Measurements from ENCODE around the gene BRAT1.

The BRAT1 gene

DNA sequence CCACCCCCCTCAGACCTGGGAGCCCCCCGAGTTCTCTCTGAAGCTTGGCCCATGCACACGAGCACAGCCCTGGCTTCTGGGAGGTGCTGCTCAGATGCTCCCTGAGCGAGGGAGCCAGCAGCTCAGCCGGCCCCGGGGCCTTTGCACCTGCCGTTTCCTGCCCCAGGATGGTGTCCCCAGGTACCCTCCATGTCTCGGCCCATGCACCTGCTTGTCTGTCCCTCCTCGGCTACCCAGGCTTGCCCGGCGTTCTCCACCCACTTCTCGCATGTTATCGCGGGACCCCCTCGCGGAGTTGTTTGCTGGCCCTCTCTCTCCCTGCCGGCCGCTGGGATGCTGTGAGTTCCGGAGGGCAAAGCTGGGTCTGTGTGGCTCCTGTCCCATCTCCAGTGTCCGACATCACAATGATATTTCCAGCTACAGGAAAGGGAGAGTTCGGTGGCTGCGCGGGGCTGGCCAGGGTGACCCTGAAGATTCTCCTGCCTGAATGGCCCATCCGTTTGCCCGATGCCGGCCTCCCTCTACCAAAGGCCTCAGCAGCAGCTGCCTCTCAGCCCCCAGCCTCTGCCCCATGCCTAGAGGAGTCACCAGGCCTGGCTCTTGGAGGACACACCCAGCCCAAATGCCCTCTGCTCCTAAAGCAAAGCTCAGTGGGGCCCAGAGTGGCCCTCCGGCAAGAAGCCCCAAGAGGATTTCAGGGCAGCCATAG lies 48.0 kb downstream of the BRAT1 start:
- H3K4me1 ChIP-seq (ENCODE audit: low read depth, poor library complexity, severe bottlenecking) = peaks cover 29% of the 10 kb centered on the region
- H3K79me2 ChIP-seq (ENCODE audit: insufficient read depth, low read depth) = no peaks in the 10 kb centered on the region
- peaks cover 31% of the 10 kb centered on the region; the same call in 1 of the 2 replicates for H3K27me3 ChIP-seq (ENCODE audit: insufficient read depth, low read depth)
- no peak overlapping the region for H3K27ac ChIP-seq
- H4K20me1 ChIP-seq (ENCODE audit: insufficient read depth) = no peaks in the 10 kb centered on the region
- H3K36me3 ChIP-seq (ENCODE audit: insufficient read depth) = no peaks in the 10 kb centered on the region
- no peak overlapping the region for H3K4me3 ChIP-seq (IDR thresholded peaks at IDR 0.05; ENCODE audit: insufficient read depth, low read depth, low read length)
- H2AFZ ChIP-seq (ENCODE audit: low read depth) = no peak overlapping the region
- no peak overlapping the region for H3K9ac ChIP-seq
- TF ChIP-seq, protein P1, sequence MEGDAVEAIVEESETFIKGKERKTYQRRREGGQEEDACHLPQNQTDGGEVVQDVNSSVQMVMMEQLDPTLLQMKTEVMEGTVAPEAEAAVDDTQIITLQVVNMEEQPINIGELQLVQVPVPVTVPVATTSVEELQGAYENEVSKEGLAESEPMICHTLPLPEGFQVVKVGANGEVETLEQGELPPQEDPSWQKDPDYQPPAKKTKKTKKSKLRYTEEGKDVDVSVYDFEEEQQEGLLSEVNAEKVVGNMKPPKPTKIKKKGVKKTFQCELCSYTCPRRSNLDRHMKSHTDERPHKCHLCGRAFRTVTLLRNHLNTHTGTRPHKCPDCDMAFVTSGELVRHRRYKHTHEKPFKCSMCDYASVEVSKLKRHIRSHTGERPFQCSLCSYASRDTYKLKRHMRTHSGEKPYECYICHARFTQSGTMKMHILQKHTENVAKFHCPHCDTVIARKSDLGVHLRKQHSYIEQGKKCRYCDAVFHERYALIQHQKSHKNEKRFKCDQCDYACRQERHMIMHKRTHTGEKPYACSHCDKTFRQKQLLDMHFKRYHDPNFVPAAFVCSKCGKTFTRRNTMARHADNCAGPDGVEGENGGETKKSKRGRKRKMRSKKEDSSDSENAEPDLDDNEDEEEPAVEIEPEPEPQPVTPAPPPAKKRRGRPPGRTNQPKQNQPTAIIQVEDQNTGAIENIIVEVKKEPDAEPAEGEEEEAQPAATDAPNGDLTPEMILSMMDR (conservative IDR thresholded peaks at IDR 0.05; ENCODE audit: low read depth, low read length) = no peak
- H3K4me2 ChIP-seq = peak overlapping the region; percentile 94; the same call in 1 of the 2 replicates

DNA sequence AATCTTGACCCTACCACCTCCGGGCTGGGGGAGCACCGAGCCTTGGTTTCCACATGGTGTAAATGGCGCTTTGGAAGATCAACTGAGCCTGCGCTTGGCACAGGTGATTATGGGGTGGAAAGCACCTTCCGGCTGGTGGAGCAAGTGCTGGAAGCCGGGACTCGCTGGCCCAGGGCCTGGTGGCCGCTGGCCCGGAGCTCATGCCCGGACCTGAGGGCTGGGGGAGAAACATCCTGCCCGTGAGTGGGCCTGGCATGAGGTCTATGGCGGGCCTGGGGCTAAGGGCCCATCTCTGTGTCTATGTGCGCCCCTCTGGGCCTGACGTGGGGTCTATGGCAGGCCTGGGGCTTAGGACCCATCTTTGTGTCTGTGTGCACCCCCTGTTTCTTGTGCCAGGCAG lies 49.9 kb downstream of the BRAT1 start:
- no peak overlapping the region for H3K4me3 ChIP-seq (IDR thresholded peaks at IDR 0.05; ENCODE audit: insufficient read depth, low read depth, low read length)
- H3K79me2 ChIP-seq (ENCODE audit: insufficient read depth, low read depth) = no peaks in the 10 kb centered on the region
- no peaks in the 10 kb centered on the region for H3K36me3 ChIP-seq (ENCODE audit: insufficient read depth)
- H3K4me2 ChIP-seq = no peak overlapping the region
- H3K27ac ChIP-seq = no peak overlapping the region
- no peak overlapping the region for H2AFZ ChIP-seq (ENCODE audit: low read depth)
- H3K4me1 ChIP-seq (ENCODE audit: low read depth, poor library complexity, severe bottlenecking) = peaks cover 29% of the 10 kb centered on the region
- TF ChIP-seq, protein P1 (conservative IDR thresholded peaks at IDR 0.05; ENCODE audit: low read depth, low read length) = no peak
- no peak overlapping the region for H3K9ac ChIP-seq
- H3K27me3 ChIP-seq (ENCODE audit: insufficient read depth, low read depth) = peaks cover 32% of the 10 kb centered on the region; the same call in 1 of the 2 replicates
- no peaks in the 10 kb centered on the region for H4K20me1 ChIP-seq (ENCODE audit: insufficient read depth)

DNA sequence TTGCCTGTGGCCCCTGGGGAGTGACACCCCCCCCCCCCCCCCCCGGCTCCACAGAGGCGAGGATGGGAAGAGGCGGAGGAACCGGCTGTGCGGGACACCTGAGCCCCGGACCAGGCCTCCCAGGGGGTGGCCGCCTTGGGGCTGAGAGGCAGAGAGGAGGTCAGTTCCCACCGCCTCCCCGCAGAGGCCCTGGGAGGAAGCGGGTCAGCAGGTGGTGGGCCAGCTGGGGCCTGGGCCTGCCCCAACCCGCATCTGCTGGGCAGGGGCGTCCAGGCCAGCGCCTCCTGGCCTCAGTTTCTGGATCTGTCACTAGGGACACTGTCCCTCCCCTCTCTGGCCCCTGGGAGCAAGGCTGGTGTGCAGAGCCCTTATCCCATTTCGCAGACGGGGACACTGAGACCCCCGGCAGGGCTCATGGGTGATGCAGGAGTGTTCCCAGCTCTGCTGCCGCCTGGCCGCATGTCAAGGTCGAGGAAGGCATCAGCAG lies 50.4 kb downstream of the BRAT1 start:
- H2AFZ ChIP-seq (ENCODE audit: low read depth) = no peak overlapping the region
- TF ChIP-seq, protein P1 (conservative IDR thresholded peaks at IDR 0.05; ENCODE audit: low read depth, low read length) = no peak
- H3K4me1 ChIP-seq (ENCODE audit: low read depth, poor library complexity, severe bottlenecking) = peaks cover 24% of the 10 kb centered on the region
- no peaks in the 10 kb centered on the region for H3K79me2 ChIP-seq (ENCODE audit: insufficient read depth, low read depth)
- H3K27me3 ChIP-seq (ENCODE audit: insufficient read depth, low read depth) = peaks cover 34% of the 10 kb centered on the region; the same call in 1 of the 2 replicates
- H3K27ac ChIP-seq = no peak overlapping the region
- no peaks in the 10 kb centered on the region for H3K36me3 ChIP-seq (ENCODE audit: insufficient read depth)
- no peak overlapping the region for H3K4me2 ChIP-seq
- H3K9ac ChIP-seq = no peak overlapping the region
- H3K4me3 ChIP-seq (IDR thresholded peaks at IDR 0.05; ENCODE audit: insufficient read depth, low read depth, low read length) = no peak overlapping the region
- H4K20me1 ChIP-seq (ENCODE audit: insufficient read depth) = no peaks in the 10 kb centered on the region

DNA sequence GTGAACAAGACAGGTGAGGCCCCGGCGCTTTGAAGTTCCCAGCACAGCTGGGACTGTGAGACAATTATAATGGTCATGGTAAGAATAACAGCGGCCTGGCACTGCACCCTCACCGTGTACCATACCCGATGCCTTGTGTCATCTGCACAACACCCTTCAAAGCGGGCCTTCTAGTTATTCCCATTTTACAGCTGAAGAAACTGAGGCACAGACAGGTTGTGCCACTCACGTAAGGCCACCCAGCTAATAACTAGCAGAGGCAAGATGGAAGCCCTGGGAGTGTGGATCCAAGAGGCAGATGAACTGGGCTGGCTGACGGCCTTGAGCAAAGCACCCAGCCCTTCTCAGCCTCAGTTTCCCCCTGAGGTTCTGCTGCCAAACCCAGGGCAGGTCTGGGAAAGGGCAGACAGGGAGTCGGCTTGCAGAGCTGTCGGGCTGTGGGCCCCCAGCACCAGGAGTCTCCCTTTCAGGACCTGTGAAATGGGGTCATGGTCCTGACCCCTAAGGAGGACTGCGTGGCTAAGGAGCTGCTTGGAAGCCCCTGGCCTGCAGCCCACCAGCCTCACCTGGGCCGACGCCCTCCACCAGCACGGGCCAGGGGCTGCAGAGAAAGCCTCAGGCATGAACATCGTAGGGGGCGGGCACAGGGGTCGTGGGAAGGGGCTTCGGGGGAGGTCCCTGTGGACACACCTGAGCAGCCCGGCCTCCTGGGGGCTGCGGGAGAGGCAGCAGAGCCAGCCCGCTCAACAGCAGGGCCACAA lies 51.0 kb downstream of the BRAT1 start:
- Histone ChIP-seq H3K4me3 (IDR thresholded peaks at IDR 0.05; ENCODE audit: insufficient read depth, low read depth, low read length) (no peak overlapping the region), H3K27me3 (ENCODE audit: insufficient read depth, low read depth) (peaks cover 40% of the 10 kb centered on the region; the same call in 1 of the 2 replicates), H3K9ac (no peak overlapping the region), H3K27ac (no peak overlapping the region), H2AFZ (ENCODE audit: low read depth) (no peak overlapping the region), H3K4me1 (ENCODE audit: low read depth, poor library complexity, severe bottlenecking) (peaks cover 18% of the 10 kb centered on the region), H3K36me3 (ENCODE audit: insufficient read depth) (no peaks in the 10 kb centered on the region), H3K4me2 (no peak overlapping the region), H4K20me1 (ENCODE audit: insufficient read depth) (no peaks in the 10 kb centered on the region), H3K79me2 (ENCODE audit: insufficient read depth, low read depth) (no peaks in the 10 kb centered on the region)
- TF ChIP-seq, protein P1 (conservative IDR thresholded peaks at IDR 0.05; ENCODE audit: low read depth, low read length) = no peak
